Activated T-cell treated with anti-CD3 and anti-CD28 coated beads, Interleukin-2, amount 50 U/mL, for 48 hours (primary cell): ENCODE measurements around the gene PLEKHG2.
"Not testable (repeated sequence)": the region's sequence is repeated elsewhere in the genome, so short reads cannot be mapped to it uniquely, and the experiment has no call there.

ENCODE experiments used
- DNase-seq, 2 experiments: peaks; one replicate each; pipeline ENCODE4 v3.0.0-alpha.2; 2020

PLEKHG2 gene

GRCh38 chr19:39412100-39412866 lies at the start of gene PLEKHG2:
PLEKHG2 (plus strand) TSS chr19:39412669; CDS start chr19:39414087, 1,418 bp downstream.
- DNase-seq: peak; percentile 99

GRCh38 chr19:39362682-39363657 lies 49.5 kb upstream of the PLEKHG2 start:
- DNase-seq: no peak

- DNase-seq: no peak
Observed at GRCh38 chr19:39363901-39364457, 48.5 kb upstream of the PLEKHG2 start.

GRCh38 chr19:39365531-39365930 lies 46.9 kb upstream of the PLEKHG2 start:
- DNase-seq: no peak

GRCh38 chr19:39369200-39369599 lies 43.3 kb upstream of the PLEKHG2 start:
- no peak for DNase-seq

- DNase-seq: no peak
Observed at GRCh38 chr19:39370735-39371134, 41.7 kb upstream of the PLEKHG2 start.

GRCh38 chr19:39372047-39372802 lies 40.2 kb upstream of the PLEKHG2 start:
- DNase-seq: no peak

GRCh38 chr19:39372941-39373340 lies 39.5 kb upstream of the PLEKHG2 start:
- DNase-seq: no peak

GRCh38 chr19:39375929-39376328 lies 36.5 kb upstream of the PLEKHG2 start:
- no peak for DNase-seq

- DNase-seq: no peak
Observed at GRCh38 chr19:39377373-39378362, 34.8 kb upstream of the PLEKHG2 start.

- DNase-seq: not testable (repeated sequence)
Observed at GRCh38 chr19:39379366-39379765, 33.1 kb upstream of the PLEKHG2 start.

GRCh38 chr19:39379865-39380396 lies 32.5 kb upstream of the PLEKHG2 start:
- no peak for DNase-seq

GRCh38 chr19:39380521-39381502 lies 31.7 kb upstream of the PLEKHG2 start:
- no peak for DNase-seq

- no peak for DNase-seq
Observed at GRCh38 chr19:39381910-39382611, 30.4 kb upstream of the PLEKHG2 start.

GRCh38 chr19:39382991-39383828 lies 29.3 kb upstream of the PLEKHG2 start:
- DNase-seq: no peak

GRCh38 chr19:39384839-39385568 lies 27.5 kb upstream of the PLEKHG2 start:
- no peak for DNase-seq

- no peak for DNase-seq
Observed at GRCh38 chr19:39385629-39386411, 26.6 kb upstream of the PLEKHG2 start.
